GM12891 (cell line): ENCODE measurements around the gene EVC.

ENCODE experiments used
- PAX5 ChIP-seq: IDR thresholded peaks from 2 replicates; pipeline ENCODE4 v1.6.1; 2011; ENCODE audit warnings: low read length, moderate library complexity, mild to moderate bottlenecking; ENCODE audit not compliant: insufficient read depth, severe bottlenecking
- POLR2A ChIP-seq: IDR thresholded peaks from 2 replicates; pipeline ENCODE4 v1.6.1; 2011; ENCODE audit warnings: low read depth, low read length, control low read depth
- POLR2AphosphoS5 ChIP-seq: IDR thresholded peaks from 2 replicates; pipeline ENCODE4 v1.6.1; 2011; ENCODE audit warnings: low read depth, low read length, control low read depth
- POU2F2 ChIP-seq: IDR thresholded peaks from 2 replicates; pipeline ENCODE4 v1.6.1; 2011; ENCODE audit warnings: low read depth, mild to moderate bottlenecking, control low read depth, low read length, moderate library complexity
- SPI1 ChIP-seq: IDR thresholded peaks from 2 replicates; pipeline ENCODE4 v1.6.1; 2011; ENCODE audit warnings: low read depth, low read length, control low read depth
- TAF1 ChIP-seq: IDR thresholded peaks from 2 replicates; pipeline ENCODE4 v1.6.1; 2011; ENCODE audit warnings: low read depth, low read length, control low read depth

DNA sequence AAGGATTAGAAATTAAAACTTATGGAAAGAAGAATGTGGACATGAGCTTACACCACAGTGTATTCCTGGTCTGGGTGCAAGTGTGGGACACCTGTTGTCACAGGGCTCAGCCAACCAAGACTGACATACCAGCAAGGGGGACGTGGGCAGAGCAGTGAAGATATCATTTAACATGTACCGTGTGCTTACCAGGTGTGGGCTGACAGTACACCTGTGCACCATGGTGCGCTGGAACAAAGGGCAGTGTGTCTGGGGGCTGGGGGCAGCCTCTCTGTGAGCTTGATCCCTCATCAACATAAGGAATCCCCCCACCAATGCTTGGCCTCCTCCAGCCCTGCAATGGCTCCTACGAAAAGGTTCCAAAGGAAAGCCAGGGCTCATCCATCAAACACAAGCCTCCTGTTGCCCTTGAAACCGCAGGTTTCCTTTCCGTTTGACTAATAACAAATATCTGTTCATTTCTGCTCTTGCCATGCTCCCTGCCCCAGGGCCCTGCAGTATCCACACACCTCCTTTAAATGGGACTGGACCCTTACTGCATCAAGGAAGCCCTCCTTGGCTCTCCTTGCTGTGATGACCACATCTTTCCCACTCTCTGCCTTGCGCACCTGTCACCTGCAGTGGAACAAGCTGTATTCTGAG, 19.4 kb upstream of the EVC start:
- no peak for TF ChIP-seq TAF1
- TF ChIP-seq POLR2AphosphoS5 = no peak
- TF ChIP-seq PAX5 = no peak
- no peak for TF ChIP-seq POLR2A
- no peak for TF ChIP-seq POU2F2
- TF ChIP-seq SPI1 = no peak
